Fibroblast of skin of left quadriceps (primary cell): ENCODE measurements around the gene TMA7B.

Experiments
- DNase-seq, 2 experiments: peaks; one replicate each; pipeline ENCODE4 v3.0.0-alpha.2; 2013; ENCODE audit warnings: low read depth in 2 of 2

TMA7B gene

DNA sequence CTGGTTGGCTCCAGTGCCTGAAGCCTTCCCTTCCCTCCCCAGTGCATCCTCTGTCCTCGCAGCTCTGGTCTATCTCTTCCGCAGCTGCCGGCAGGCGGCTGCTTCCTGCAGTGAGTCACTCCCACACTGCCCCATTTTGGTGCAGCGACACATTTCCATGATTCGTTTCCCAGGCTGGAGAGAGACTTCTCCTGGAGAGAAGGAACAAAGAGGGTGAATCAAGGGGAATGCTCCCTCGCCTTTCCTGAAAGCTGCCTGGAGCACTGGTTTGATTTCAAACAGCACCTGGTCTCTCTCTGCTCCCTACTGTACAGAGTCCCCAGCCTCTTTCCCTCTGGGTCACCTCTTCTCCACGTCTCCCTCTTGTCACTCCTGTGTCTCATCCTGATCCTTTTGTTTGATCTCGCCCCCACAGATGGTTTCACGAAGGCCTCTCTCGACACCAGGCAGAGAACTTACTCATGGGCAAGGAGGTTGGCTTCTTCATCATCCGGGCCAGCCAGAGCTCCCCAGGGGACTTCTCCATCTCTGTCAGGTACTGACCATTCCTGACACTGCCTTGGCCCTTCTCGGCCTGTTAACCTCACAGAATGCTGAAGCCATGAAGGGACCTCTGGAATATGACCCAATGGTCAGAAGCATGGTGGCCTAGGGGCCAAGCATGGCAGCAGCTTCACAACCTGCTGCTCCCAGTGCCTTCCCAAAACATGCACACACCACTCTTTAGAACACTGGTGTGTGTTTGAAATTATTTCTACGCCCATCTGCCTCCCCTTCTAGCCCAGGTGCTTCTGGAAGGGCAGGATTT is at the start of gene TMA7B:
TSS of gene TMA7B (plus strand) at position 758 of the 808 bp plus-strand sequence. CDS start 3,978 bp downstream, outside the sequence.
- DNase-seq: peak; percentile 27 to 32

DNA sequence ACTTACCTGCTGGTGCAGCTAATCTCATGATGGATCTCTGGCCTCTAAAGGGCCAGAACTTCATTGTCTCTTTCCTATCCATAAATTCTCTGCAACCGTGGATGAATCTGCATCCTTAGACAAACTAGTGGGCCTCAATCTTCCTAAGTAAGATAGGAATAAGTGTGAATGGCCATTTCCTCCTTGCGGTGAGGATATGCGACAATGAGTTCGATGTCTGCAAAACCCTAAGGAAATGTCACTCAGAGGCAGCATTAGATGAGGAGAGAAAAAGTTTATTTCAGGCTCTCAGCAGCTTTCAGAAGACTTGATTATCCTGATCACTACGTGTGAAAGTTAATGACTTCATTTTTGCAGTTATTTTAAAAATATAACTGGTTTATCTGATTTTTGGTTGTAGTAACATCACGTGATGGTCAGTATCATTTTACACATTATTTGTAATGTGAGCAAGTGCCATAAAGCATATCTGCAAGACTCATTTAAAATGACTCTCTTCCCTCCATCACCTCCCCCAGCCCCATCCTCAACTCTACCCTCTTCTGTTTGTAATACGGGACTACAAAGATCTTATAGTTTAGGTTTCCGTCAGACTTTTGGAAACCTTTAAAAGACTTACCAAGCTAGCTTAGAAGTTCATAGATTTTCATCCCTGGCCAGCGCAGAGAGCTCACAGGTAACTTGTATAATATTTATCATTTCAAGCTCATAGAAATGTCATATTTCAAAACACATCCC is 49.2 kb upstream of the TMA7B start:
- DNase-seq: no peak

DNA sequence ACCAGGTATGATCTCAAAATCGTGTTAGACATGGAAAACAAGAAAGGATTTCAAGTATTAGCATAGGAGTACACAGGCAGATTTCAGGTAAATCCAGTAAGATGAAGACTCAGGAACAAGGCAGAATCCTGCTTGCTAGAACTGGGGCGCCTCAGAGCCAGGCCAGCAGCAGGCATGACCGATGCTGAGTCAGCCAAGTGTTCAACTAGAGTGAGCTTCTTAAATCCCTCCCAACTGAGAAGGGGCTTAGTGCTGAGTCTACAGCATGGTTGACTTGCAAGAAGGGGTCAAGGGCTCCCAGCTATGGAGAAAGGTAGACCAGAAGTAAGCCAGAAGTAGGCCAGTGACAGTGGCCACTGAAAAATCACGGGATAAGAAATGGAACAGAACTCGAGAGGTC is 46.9 kb upstream of the TMA7B start:
- no peak for DNase-seq

DNA sequence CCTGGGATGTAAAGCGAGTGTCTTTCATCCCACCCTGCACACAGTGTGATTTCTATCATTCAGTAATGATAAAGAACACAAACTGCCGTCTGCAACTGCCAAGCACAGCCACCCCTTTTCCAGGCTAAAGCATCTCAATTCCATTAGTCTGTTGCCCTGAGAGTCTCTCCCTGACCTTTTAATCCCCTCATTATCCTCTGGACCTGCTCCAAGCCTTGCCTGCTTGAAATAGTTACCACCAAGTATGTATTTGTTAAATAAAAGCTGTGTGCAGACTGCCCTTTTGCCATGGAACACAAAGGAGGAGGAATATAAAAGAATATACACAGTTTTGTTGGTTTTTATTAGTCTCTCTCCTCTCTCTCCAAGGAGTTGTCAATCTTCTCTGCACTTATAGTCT is 46.3 kb upstream of the TMA7B start:
- no peak for DNase-seq

DNA sequence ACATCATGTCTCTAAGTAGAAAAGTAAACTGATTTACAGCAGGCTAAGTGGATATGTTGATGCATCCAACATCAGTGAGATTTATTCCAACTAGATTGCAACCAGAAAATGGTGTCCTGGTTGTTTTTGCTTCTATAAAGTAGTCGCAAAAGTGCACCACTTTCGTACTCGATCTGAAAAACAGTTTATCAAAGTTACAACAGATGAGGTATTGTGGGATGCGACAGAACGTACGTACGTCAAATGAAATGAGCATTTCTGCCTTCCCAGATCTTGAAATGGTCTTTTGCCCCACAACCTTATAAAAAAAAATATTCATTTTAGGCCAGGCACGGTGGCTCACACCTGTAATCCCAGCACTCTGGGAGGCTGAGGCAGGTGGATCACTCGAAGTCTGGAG is 45.6 kb upstream of the TMA7B start:
- no peak for DNase-seq

DNA sequence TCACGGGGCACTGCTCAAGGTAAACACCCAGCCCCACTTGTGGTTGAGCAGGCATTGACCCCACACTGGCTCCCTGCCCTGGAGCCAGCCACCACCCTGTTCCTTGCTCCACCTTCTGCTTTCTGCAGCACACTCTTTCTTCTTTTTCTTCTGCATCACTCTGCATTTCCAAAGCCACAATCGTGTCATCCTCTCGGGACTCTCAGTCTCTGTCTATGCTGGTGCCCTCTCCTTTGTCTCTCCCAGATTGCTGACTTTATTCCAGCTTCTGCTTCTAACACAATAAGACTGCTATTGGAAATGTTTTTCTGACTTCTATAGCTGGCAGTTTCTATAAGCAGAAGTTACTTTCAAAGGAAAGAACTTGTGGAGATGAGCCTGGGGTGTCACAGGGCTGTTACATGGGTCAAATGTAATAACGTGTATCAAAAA is 44.9 kb upstream of the TMA7B start:
- DNase-seq: no peak

DNA sequence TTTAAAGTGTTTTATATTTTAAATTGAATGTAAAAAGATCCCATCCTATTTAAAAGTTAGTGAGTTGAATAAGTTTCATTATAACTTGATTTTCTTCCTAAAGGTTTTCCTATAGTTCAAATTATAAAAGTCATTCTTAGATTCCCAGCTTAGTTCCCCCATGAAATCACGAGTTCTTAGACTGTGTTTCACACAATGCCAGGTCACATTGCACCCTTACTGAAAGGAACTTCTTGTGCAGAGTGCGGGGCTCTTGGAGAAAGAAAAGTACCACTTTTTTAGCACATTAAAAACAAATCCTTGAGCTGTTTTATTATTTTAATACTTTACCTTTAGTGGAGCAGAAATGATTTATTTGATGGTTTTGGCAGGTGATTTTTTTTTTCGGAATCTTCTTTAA is 43.7 kb upstream of the TMA7B start:
- DNase-seq: no peak

DNA sequence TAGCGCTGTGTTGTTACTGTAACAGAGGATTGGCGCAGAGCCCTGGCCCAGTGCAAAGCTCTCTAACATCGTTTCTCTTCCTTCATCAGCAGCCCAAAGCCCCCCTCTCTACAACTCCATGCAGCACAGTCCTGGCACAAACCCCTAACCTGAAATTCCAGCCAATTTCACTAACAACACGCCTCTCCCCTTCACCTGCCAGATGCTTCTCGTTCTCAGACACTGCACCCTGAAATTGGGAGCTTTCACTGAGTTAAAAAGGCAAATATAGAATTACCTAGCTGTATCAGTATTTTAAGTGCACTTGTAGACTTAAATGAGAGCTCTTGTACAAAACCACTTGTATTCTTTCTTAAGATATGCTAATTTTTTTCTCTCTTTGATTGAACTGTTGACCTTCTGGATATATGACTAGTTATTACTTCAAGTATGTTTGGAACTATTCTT is 43.0 kb upstream of the TMA7B start:
- no peak for DNase-seq

DNA sequence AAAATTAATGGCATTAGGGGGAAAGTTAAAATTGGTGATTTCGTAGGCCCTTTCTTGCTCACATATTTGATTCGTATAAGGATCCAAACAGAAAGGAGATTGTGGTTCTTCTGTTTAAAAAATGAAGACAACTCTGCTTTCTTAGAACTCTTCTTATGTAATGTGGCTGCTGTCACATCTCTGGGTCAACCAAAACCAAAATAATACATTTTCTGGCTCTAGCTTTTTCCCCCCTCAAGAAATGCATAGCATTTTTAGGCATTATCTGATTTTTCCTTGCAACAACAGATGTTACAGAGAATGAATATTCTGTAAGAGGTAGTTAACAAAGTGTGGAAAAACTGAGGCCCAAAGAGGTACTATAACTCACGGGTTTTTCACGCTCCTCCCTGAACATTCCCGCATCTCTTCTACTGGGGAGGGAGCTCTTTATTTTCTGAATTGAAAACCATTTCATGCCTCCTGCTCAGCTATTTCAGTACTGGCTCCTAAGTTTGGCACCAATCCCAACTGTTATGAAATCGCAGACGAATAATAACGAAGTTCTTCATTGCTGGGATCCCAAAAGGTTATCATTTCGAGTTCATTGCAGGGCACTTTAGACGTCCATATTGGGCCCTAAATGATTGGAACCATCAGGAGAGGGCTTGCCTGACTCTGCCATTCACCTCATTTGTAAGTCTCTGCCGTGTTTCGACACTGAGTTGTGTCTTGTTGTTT is 42.3 kb upstream of the TMA7B start:
- DNase-seq: no peak

DNA sequence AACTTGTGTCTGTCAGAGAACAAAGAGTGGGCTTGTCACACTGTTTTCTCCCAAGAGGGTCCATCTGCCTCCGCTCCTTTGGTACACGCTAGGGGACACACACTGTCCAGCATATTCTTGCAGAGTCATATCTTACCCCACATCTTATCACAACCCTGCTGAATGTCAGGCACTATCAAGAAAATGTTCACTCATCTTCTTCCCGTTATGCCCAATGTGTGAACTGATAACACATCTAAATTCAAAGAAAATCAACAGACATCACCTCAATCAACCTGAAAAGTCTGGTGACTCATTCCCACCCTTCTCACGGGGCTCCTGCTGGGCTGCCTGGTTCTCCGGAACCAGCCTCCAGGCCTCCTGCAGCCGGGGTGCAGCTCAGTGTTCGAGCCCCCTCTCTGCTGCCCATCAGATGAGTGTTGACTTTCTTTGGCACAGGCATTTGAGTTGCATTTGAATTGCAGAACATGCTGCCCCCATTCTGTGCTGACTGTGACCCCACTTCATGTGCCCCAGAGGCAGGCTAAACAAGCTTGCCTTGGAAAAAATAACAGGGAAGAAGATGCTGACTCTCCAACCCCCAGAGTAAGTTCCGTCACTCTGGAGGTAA is 40.0 kb upstream of the TMA7B start:
- no peak for DNase-seq

DNA sequence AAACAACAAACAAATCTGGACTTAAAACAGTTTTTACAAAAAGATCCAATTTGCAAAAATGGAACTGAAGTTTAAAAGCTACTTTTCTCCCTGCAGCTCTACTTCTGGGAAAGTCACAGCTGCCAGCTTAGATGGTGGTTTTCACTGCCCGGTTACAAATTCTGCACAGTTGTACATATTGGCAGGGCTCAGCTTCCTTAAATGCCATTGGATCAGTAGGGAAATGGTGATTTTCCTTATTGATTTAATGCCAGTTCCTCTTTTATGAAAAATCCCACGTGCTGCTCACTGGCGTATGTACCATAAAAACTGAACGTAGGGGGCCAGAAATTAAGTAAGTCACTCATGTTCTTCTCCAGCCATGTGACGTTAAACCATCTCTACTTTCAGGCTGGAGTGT is 36.5 kb upstream of the TMA7B start:
- DNase-seq: no peak

DNA sequence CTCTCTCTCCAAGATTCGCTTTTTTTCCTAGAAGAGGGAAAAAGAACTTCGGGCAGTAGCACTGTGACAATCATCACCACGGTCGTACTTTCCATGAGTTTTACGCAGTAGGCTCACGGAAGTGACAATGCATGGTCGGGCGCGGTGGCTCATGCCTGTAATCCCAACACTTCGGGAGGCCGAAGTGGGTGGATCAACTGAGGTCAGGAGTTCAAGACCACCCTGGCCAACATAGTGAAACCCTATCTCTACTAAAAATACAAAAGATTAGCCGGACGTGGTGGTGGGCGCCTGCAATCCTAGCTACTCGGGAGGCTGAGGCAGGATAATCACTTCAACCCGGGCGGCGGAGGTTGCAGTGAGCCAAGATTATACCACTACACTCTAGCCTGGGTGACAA is 35.9 kb upstream of the TMA7B start:
- DNase-seq: no peak

DNA sequence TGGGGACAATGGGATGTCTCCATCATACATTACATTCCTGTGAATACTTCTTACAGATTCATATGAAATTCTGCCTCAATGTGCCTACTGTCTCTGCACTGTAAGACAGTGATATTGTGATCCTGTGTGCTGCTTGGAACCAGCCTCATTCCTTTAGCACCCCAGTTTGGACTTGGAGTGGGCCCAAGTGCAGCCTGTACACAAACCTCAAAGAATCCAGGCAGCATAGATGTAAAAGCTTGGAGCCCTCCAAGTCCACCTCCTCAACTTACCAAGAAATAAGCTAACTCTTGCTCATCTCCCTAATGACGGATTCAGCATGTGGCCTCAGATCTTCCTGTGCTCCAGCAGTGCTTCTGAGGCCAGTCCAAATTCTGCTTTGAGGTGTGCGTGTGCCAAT is 34.9 kb upstream of the TMA7B start:
- no peak for DNase-seq

DNA sequence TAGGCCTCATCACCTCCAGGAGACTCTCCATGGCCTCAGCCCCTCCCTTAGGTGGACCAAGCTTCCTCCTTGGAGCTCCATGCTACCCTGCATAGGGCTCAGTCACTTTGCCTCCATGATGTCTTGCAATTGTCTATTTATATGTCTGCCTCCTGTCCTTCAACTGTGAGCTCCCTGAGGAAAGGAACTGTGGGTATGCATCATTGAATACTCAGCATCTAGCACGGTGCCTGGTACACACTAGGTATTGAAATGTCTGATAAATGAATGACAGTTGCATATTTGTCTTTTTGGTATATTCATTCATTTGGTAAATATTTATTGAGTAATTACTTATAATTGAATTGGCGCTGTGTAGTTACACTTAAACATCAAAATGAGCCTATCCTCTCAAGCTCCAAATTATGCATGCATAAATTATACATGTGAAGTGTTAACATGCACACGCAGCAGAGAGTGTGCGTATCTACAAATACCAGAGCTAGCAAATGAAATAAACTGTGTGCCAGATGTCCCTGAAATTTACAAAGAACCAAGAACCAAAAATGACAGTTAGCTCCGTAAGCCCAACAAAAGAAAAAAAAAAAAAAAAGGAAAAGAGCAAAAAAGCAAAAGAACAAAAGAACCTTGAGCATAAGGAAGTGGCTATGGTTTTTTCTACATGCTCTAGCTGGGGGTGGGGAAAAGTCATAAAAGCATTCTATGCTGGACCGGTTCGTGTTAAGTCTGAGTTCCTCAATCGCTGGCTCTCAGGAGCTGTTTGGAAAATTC is 34.1 kb upstream of the TMA7B start:
- DNase-seq: no peak

DNA sequence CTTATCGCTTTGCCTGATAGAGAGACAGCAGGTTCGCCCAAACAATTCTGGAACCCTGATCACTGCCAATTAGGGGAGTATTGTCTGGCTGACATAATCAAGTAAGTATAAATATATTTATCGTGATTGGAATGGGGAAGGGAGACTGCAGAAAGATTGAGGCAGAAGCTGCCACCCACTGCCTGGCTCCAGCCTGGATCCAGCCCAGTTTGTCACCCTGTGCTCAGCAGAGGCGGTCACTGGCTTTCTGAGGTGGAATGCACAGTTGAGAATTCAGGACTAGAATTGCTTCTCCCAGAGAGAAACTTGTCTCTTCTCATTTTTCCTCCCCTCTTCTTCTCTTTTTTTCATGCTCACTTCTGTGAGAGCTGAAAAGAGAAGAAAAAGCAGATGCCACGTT is 33.4 kb upstream of the TMA7B start:
- DNase-seq: no peak

DNA sequence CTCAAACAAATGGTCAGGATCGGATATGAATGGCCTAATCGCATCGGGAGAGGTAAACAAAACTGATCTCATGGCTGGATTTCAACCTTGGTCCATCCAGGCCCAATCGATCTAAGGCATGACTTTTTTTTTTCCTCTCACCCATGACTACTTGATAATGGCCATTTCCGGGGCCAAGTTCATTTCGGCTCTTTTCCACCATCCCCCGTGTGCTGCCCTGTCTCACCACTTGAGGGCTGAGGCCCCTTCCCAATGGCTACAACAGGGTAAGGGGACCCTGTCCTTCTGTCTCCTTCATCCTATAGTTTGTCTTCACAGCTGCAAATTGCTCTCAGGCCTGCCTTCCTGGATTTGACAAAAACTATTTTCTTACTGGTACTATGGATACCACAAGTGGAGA is 32.7 kb upstream of the TMA7B start:
- no peak for DNase-seq

DNA sequence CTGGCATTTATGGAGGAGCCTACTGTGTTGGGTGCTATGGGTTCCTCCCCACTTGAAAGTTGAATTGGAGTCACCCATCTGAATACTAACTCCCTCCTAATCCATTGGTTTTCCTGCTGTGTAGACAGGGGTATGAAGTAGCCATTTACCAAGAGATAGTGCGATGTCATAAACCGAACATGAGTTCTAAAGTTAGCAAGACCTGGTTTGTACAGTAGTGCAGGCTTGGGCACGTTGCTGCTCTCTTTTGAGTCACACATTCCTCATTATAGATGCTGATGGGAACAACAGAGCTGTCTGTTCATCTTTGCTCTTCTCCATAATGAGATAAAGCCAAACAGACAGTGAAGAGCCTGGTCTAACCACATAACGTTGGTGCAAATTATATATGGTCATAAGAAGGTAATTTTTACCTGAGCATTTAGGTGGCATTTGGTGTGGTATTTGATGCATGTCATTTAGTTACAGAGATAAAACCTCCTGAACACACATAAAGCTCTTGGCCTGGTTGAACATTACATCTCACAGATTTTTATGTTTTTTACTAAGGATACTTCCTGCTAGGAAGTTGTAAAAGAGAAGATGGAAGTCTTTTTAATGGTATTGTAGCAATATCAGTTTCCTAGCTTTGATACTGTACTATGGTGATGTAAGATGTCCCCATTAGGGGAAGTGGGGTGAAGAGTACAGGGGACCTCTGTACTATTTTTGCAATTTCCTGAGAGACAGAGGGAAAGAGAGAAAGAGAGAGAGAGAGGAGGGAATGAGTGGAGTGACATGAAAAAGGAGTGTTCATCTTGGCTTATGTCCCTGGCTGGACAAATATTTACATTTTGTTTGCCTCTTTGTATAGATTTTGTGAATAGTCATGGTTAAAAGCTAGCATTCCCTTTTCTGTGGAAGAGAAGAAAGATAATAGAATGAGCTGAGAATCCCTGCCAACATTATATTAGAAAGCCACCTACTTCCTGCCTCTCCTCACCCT is 31.4 kb upstream of the TMA7B start:
- no peak for DNase-seq

DNA sequence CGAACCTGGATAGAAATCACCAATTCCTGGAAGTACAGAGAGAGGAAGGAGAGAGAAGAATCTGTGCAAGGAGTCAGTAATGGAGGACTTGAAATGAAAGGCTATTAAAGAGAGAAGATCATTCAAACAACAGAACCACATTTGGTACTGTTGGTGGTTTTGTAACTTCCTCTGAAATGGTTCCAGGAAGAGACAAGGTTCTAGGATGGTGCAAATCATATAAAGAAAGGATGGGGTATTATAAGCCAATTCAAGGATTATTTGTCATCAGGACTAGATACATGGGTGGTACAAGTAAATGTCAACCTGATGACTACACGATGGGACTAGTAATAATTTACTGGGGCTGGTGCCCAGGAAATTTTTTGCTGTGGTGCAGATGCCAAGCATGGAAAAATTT is 28.9 kb upstream of the TMA7B start:
- DNase-seq: no peak

DNA sequence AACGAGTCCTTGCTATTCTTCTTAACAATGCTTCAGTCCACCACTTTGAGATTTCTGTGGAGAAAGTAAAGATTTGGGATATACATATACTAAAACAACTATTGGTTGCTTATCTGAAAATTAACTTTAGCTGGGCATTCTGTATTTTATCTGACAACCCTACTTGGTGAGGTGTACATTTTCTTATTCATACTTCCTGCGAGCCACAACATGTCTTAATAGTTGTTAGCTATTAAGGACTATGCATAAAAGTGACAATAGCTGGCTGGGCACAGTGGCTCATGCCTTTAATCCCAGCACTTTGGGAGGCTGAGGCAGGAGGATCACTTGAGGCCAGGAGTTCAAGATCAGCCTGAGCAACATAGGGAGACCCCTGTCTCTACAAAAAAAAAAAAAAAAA is 28.0 kb upstream of the TMA7B start:
- DNase-seq: no peak
